ENCODE results near the gene CLCN3.
"Not testable (repeated sequence)": the region's sequence is repeated elsewhere in the genome, so short reads cannot be mapped to it uniquely, and the experiment has no call there.

The CLCN3 gene

GRCh38 chr4:169620880-169621248 is 486 bp downstream of the CLCN3 start:
- ChIA-PET CTCF (interaction anchor here (1.3 kb wide), 1 partner anchor 7 kb away, joined by 4 read pairs; no protein-coding TSS in a partner anchor), POLR2A (no interaction called here)
- no peak for DNase-seq (ENCODE audit: low read depth, low spot score)
- H3K4me3 ChIP-seq (ENCODE audit: low read depth, low read length): peak overlapping the region; percentile 90
- no peak for TF ChIP-seq CTCF (IDR thresholded peaks at IDR 0.05; ENCODE audit: insufficient read depth, low read length, missing control alignments)

GRCh38 chr4:169621731-169622492 is 1.5 kb downstream of the CLCN3 start:
- no peak for DNase-seq (ENCODE audit: low read depth, low spot score)
- POLR2A ChIA-PET: no interaction called here
- TF ChIP-seq CTCF (IDR thresholded peaks at IDR 0.05; ENCODE audit: insufficient read depth, low read length, missing control alignments): no peak
- H3K4me3 ChIP-seq (ENCODE audit: low read depth, low read length): peak overlapping the region; percentile 90
- CTCF ChIA-PET: interaction anchor here (1.0 to 1.3 kb wide), 2 partner anchors 8 to 169 kb away, joined by 4 to 5 read pairs; no protein-coding TSS in a partner anchor

GRCh38 chr4:169622566-169622965 is 2.2 kb downstream of the CLCN3 start:
- DNase-seq (ENCODE audit: low read depth, low spot score): no peak
- no peak overlapping the region for H3K4me3 ChIP-seq (ENCODE audit: low read depth, low read length)

GRCh38 chr4:169624012-169624411 is 3.6 kb downstream of the CLCN3 start:
- CTCF ChIA-PET: interaction anchor here (0.8 to 1.4 kb wide), 2 partner anchors 9 to 11 kb away, joined by 3 to 6 read pairs; partner anchors contain the start of gene NEK1
- DNase-seq (ENCODE audit: low read depth, low spot score); H3K4me3 ChIP-seq (ENCODE audit: low read depth, low read length); POLR2A ChIA-PET: not testable (repeated sequence)

More at GRCh38 chr4:169622566-169622965, 2.2 kb downstream of the CLCN3 start:
- POLR2A ChIA-PET: no interaction called here
- no peak for TF ChIP-seq CTCF (IDR thresholded peaks at IDR 0.05; ENCODE audit: insufficient read depth, low read length, missing control alignments)
- CTCF ChIA-PET: no interaction called here

GRCh38 chr4:169625886-169626285 is 5.5 kb downstream of the CLCN3 start:
- CTCF ChIA-PET: interaction anchor here (1.8 to 1.9 kb wide), 2 partner anchors 14 to 15 kb away, joined by 5 to 6 read pairs; partner anchors contain the start of gene NEK1
- TF ChIP-seq CTCF (IDR thresholded peaks at IDR 0.05; ENCODE audit: insufficient read depth, low read length, missing control alignments): no peak
- H3K4me3 ChIP-seq (ENCODE audit: low read depth, low read length): no peak overlapping the region
- DNase-seq (ENCODE audit: low read depth, low spot score): no peak
- POLR2A ChIA-PET: no interaction called here

GRCh38 chr4:169626331-169627282 is 6.2 kb downstream of the CLCN3 start:
- ChIA-PET POLR2A (no interaction called here), CTCF (interaction anchor here (1.8 to 1.9 kb wide), 2 partner anchors 14 kb away, joined by 5 to 6 read pairs; partner anchors contain the start of gene NEK1)
- H3K4me3 ChIP-seq (ENCODE audit: low read depth, low read length): no peak overlapping the region
- no peak for DNase-seq (ENCODE audit: low read depth, low spot score)
- TF ChIP-seq CTCF (IDR thresholded peaks at IDR 0.05; ENCODE audit: insufficient read depth, low read length, missing control alignments): no peak
